Dendritic cell treated with granulocyte-macrophage colony-stimulating factor and Interleukin-4, amounts not matched to agents 40 ng/mL and 50 ng/mL, for 4 days (primary cell): ENCODE data around the gene MTURN.

Source experiments
- H3K27ac Mint-ChIP-seq: one replicate; pipeline ENCODE4 v1.8.0; 2022; ENCODE audit warnings: mild to moderate bottlenecking, mixed read lengths
- H3K27me3 Mint-ChIP-seq: one replicate; pipeline ENCODE4 v1.8.0; 2022; ENCODE audit warnings: mild to moderate bottlenecking, mixed read lengths
- H3K36me3 Mint-ChIP-seq: one replicate; pipeline ENCODE4 v1.8.0; 2022; ENCODE audit warnings: low read depth, mixed read lengths
- H3K4me1 Mint-ChIP-seq: one replicate; pipeline ENCODE4 v1.8.0; 2022; ENCODE audit warnings: low read depth, mixed read lengths
- H3K4me3 Mint-ChIP-seq: one replicate; pipeline ENCODE4 v1.8.0; 2022; ENCODE audit warnings: mild to moderate bottlenecking, moderate library complexity, mixed read lengths
- H3K9me3 Mint-ChIP-seq: one replicate; pipeline ENCODE4 v1.8.0; 2022; ENCODE audit warnings: mixed read lengths
- intact Hi-C: fragments of 100-400 bp; cut with micrococcal nuclease; formaldehyde crosslinking; loops from one replicate; pipeline ENCODE4 v1.15.0; 2022

Gene MTURN

DNA sequence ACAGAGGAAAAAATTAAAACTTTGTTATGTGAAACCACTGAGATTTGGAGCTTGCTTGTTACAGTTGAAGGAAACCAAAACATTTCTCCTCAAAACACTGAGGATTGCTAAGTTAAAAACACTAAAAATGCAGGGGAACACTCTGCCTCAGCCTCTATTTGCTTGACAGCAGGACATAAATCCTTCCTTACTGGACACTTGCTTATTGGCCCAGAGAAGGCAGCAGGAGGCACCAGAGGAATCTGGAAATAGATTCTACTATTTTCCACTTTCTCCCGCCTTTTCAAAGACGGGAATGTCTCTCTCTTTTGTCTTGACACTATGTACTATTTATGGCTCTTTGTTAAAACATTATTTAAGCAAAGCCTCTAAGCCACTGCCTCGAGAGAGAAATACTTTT, 67.9 kb downstream of the MTURN start:
- Mint-ChIP-seq H3K36me3 (no peaks in the 10 kb centered on the region), H3K27me3 (no peaks in the 10 kb centered on the region), H3K9me3 (peaks cover 6% of the 10 kb centered on the region), H3K4me3 (no peak overlapping the region), H3K4me1 (peaks cover 32% of the 10 kb centered on the region), H3K27ac (no peak overlapping the region)
- intact Hi-C loops: no loop called here

DNA sequence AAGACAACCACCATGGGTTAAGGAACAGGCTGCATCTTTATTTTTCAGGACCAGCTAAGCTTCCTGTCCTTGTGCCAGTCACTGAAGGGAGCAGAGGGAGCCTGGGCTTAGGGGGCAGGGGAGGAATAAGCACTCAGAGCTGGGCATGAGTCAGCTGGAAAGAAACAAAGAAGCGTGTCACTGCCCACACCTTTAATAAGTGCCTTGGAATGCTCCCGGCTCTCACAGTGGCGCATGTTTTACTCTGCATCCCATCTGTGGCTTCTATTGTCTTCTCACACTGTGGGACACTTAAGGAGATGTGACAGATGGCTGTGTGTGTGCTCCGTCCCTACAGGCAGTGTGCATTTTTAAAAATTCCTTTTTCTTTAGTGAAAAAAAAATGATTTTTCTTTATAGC, 71.7 kb downstream of the MTURN start:
- peaks cover 29% of the 10 kb centered on the region for H3K4me1 Mint-ChIP-seq
- no peaks in the 10 kb centered on the region for H3K9me3 Mint-ChIP-seq
- H3K4me3 Mint-ChIP-seq: no peak overlapping the region
- no peaks in the 10 kb centered on the region for H3K36me3 Mint-ChIP-seq
- no peaks in the 10 kb centered on the region for H3K27me3 Mint-ChIP-seq
- no peak overlapping the region for H3K27ac Mint-ChIP-seq
- intact Hi-C loops: no loop called here

DNA sequence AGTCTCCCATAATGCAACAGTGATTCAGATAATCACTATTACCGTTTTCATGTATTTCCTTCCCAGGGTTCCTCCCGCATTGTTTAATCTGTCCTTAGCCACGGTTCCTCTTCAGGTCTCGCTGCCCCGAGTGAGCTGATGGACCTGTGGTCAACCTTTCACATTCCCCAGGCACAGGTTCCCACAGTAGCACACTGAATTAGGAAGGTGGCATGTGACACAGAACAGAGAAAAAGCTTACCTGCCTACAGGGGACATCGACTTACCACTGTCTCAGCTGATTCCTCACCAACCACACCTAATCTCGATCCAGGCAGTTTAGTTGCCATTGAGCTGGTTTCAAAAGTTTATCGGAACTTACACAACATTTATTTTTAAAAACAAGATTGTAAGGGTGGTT, 72.2 kb downstream of the MTURN start:
- H3K27ac Mint-ChIP-seq: no peak overlapping the region
- H3K4me1 Mint-ChIP-seq: peaks cover 29% of the 10 kb centered on the region
- intact Hi-C loops: no loop called here
- no peaks in the 10 kb centered on the region for H3K36me3 Mint-ChIP-seq
- H3K27me3 Mint-ChIP-seq: no peaks in the 10 kb centered on the region
- no peaks in the 10 kb centered on the region for H3K9me3 Mint-ChIP-seq
- H3K4me3 Mint-ChIP-seq: no peak overlapping the region

DNA sequence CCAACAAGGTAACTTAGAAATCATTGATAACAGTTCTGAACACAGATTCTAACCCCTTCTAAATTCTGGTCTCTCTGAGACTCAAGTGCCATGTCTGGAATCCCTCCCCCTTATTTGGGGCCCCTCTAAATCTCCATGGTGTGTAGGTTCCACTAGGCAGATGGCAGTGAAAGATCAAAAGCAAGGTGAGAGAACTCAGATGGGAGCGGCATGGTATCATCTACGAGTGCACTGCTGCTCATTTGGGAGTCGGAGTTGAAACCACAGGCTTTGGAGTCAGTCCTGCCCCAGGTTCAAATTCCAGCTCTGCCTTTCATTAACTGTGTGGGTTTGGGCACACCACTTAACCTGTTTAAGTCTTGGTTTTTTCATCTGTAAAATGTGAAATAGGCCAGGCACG, 72.6 kb downstream of the MTURN start:
- Mint-ChIP-seq H3K4me1 (peaks cover 29% of the 10 kb centered on the region), H3K27me3 (no peaks in the 10 kb centered on the region), H3K36me3 (no peaks in the 10 kb centered on the region), H3K9me3 (no peaks in the 10 kb centered on the region), H3K4me3 (no peak overlapping the region), H3K27ac (no peak overlapping the region)
- intact Hi-C loops: no loop called here

DNA sequence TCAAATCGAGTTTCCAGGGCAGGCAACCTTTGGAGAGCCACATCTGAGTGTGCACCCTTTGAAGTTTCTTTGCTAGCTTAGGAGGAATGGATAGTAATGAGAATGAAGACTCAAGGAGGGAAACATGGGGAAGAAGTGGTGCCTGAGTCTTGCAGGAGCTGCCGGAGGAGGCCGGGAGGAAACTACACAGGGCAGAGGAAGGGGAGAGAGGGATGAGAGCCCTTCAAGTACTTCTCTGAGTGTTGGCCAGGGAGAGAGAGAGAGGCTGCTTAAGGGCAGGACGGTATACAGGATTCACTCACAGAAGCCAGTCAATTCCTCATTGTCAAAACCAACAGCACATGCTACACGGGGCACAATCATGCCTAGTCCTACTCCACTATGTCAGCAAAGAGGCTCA, 75.2 kb downstream of the MTURN start:
- Mint-ChIP-seq H3K36me3 (no peaks in the 10 kb centered on the region), H3K4me3 (no peak overlapping the region), H3K27ac (no peak overlapping the region), H3K4me1 (peaks cover 36% of the 10 kb centered on the region), H3K27me3 (no peaks in the 10 kb centered on the region), H3K9me3 (no peaks in the 10 kb centered on the region)
- intact Hi-C loops: no loop called here
